Small intestine (tissue), 7 donors: ENCODE results near the gene MORN3. TPM values are rescaled to one million over a fixed set of nuclear protein-coding genes. Genes with fewer than 3 reads are reported as not detected.
"Not testable (repeated sequence)": the region's sequence is repeated elsewhere in the genome, so short reads cannot be mapped to it uniquely, and the experiment has no call there.

ENCODE experiments used
- DNase-seq, 2 donors: peaks; one replicate each; pipeline versions ENCODE4 v3.0.0 to v3.0.0-alpha.2; 2013
- FAIRE-seq: peaks from 2 replicates; lab custom pipeline; 2012; peaks lifted over from hg19 to GRCh38; lab: Jason Lieb, UNC
- H3K27ac ChIP-seq, 3 donors: one replicate each; pipeline ENCODE4 v1.5.1; 2013; ENCODE audit warnings: low read length in 2 of 3, mild to moderate bottlenecking in 2 of 3, control low read depth in 1 of 3, inconsistent platforms in 1 of 3, low read depth in 1 of 3, moderate library complexity in 1 of 3
- H3K27me3 ChIP-seq, 3 donors: one replicate each; pipeline ENCODE4 v1.6.1; 2013; ENCODE audit warnings: low read length in 3 of 3, inconsistent platforms in 1 of 3; ENCODE audit not compliant: control insufficient read depth in 3 of 3, insufficient read depth in 3 of 3
- H3K36me3 ChIP-seq, 3 donors: one replicate each; pipeline ENCODE4 v1.6.1; 2013; ENCODE audit warnings: low read length in 3 of 3, inconsistent platforms in 1 of 3, low read depth in 1 of 3, mild to moderate bottlenecking in 1 of 3, moderate library complexity in 1 of 3; ENCODE audit not compliant: control insufficient read depth in 3 of 3, insufficient read depth in 2 of 3
- H3K4me1 ChIP-seq, 3 donors: one replicate each; pipeline ENCODE4 v1.6.1; 2013; ENCODE audit warnings: low read length in 2 of 3, inconsistent platforms in 1 of 3, low read depth in 1 of 3, mild to moderate bottlenecking in 1 of 3, moderate library complexity in 1 of 3; ENCODE audit not compliant: control insufficient read depth in 3 of 3, insufficient read depth in 2 of 3
- H3K4me3 ChIP-seq, 3 donors: one replicate each; pipeline ENCODE4 v1.5.1; 2013; ENCODE audit warnings: low read length in 3 of 3, control low read depth in 1 of 3, inconsistent platforms in 1 of 3, low read depth in 1 of 3, mild to moderate bottlenecking in 1 of 3, moderate library complexity in 1 of 3
- H3K9me3 ChIP-seq, 2 donors: one replicate each; pipeline ENCODE4 v1.6.1; 2013; ENCODE audit warnings: low read depth in 1 of 2, low read length in 1 of 2; ENCODE audit not compliant: control insufficient read depth in 2 of 2, insufficient read depth in 1 of 2
- WGBS, 3 donors: extraction: QIAGEN DNeasy Blood & Tissue Kit; methylation state at CpG; one replicate each; pipeline ENCODE4 v1.1.7; 2013; 5-methylcytosine and 5-hydroxymethylcytosine counted together
- polyA plus RNA-seq, 4 donors: library from polyadenylated mRNA; stranded (reverse) in 3 of 4; unstranded in 1 of 4; fragments of 200-250 nt in 3 of 4; fragments of 120-200 nt in 1 of 4; gene quantifications; one replicate each; pipeline versions ENCODE4 v1.2.1 to v1.2.3, GENCODE V29; 2013
- donor health status: healthy with polysubstance abuse.
- donor health status: control.
- donor health status: control.
- donor health status: Bipolar disorder and iron deficiency.
- donor health status: healthy.

The MORN3 gene
- polyA plus RNA-seq, 4 donors = 0.57 to 3.1 TPM; not detected in 2

GRCh38 chr12:121661353-121662105, 7.9 kb downstream of the MORN3 start:
- not testable (repeated sequence) for H3K27me3 ChIP-seq, H3K27ac ChIP-seq, H3K4me3 ChIP-seq, H3K36me3 ChIP-seq, H3K9me3 ChIP-seq, DNase-seq, FAIRE-seq, H3K4me1 ChIP-seq
- 89 to 92% (median 90%) methylated on average over 11 of the region's 11 CpGs for WGBS, 3 donors

GRCh38 chr12:121657305-121658008, 12.0 kb downstream of the MORN3 start:
- no peak for FAIRE-seq
- peaks cover 0 to 5% (median 0%) of the 10 kb centered on the region in 3 donors for H3K36me3 ChIP-seq
- H3K4me1 ChIP-seq = peaks cover 0 to 8% (median 2%) of the 10 kb centered on the region in 3 donors
- H3K4me3 ChIP-seq = no peak overlapping the region
- no peak overlapping the region for H3K27ac ChIP-seq
- H3K9me3 ChIP-seq = no peaks in the 10 kb centered on the region
- H3K27me3 ChIP-seq = no peaks in the 10 kb centered on the region
- 90 to 92% (median 90%) methylated on average over 18 of the region's 18 CpGs for WGBS, 3 donors
- no peak for DNase-seq

GRCh38 chr12:121656122-121656521, 13.3 kb downstream of the MORN3 start:
- 93 to 96% (median 95%) methylated on average over 2 of the region's 2 CpGs for WGBS, 3 donors
- H3K9me3 ChIP-seq = no peaks in the 10 kb centered on the region
- no peaks in the 10 kb centered on the region for H3K27me3 ChIP-seq

GRCh38 chr12:121653999-121654398, 15.5 kb downstream of the MORN3 start:
- Histone ChIP-seq H3K4me3 (no peak overlapping the region), H3K27ac (no peak overlapping the region), H3K4me1 (peaks cover 0 to 3% (median 2%) of the 10 kb centered on the region in 3 donors), H3K36me3 (peaks cover 0 to 26% (median 0%) of the 10 kb centered on the region in 3 donors), H3K27me3 (no peaks in the 10 kb centered on the region), H3K9me3 (no peaks in the 10 kb centered on the region)
- FAIRE-seq (no peak), DNase-seq (no peak)
- WGBS, 3 donors = 55 to 71% (median 69%) methylated on average over 15 to 18 of the region's 18 CpGs

More at GRCh38 chr12:121656122-121656521, 13.3 kb downstream of the MORN3 start:
- Histone ChIP-seq H3K36me3 (peaks cover 0 to 14% (median 0%) of the 10 kb centered on the region in 3 donors), H3K4me1 (peaks cover 0 to 8% (median 2%) of the 10 kb centered on the region in 3 donors), H3K27ac (no peak overlapping the region), H3K4me3 (no peak overlapping the region)
- DNase-seq (no peak), FAIRE-seq (no peak)

- Histone ChIP-seq H3K4me3 (no peak overlapping the region), H3K27me3 (no peaks in the 10 kb centered on the region), H3K27ac (no peak overlapping the region), H3K4me1 (no peaks in the 10 kb centered on the region), H3K9me3 (no peaks in the 10 kb centered on the region), H3K36me3 (peaks cover 0 to 31% (median 0%) of the 10 kb centered on the region in 3 donors)
- FAIRE-seq = no peak
- 49 to 76% (median 72%) methylated on average over 16 of the region's 16 CpGs for whole genome bisulfite sequencing, 3 donors
- DNase-seq = no peak
Observed at GRCh38 chr12:121652767-121653497, 16.5 kb downstream of the MORN3 start.

GRCh38 chr12:121651320-121651719, 18.1 kb downstream of the MORN3 start:
- no peak for FAIRE-seq
- 88 to 93% (median 91%) methylated on average over 8 of the region's 8 CpGs for WGBS, 3 donors
- no peak for DNase-seq
- Histone ChIP-seq H3K4me3 (no peak overlapping the region), H3K27me3 (no peaks in the 10 kb centered on the region), H3K36me3 (peaks cover 0 to 43% (median 0%) of the 10 kb centered on the region in 3 donors), H3K9me3 (no peaks in the 10 kb centered on the region), H3K4me1 (no peaks in the 10 kb centered on the region), H3K27ac (no peak overlapping the region)

GRCh38 chr12:121649819-121650353, 19.6 kb downstream of the MORN3 start:
- H3K9me3 ChIP-seq = no peaks in the 10 kb centered on the region
- FAIRE-seq (no peak), DNase-seq (no peak)
- WGBS, 3 donors = 82 to 91% (median 84%) methylated on average over 8 of the region's 8 CpGs
- no peak overlapping the region for H3K4me3 ChIP-seq
- H3K4me1 ChIP-seq = no peaks in the 10 kb centered on the region
- no peaks in the 10 kb centered on the region for H3K27me3 ChIP-seq
- H3K36me3 ChIP-seq = peaks cover 0 to 50% (median 0%) of the 10 kb centered on the region in 3 donors
- H3K27ac ChIP-seq = no peak overlapping the region

- Histone ChIP-seq H3K36me3 (peaks cover 0 to 51% (median 0%) of the 10 kb centered on the region in 3 donors), H3K9me3 (no peaks in the 10 kb centered on the region), H3K27ac (no peak overlapping the region), H3K4me3 (no peak overlapping the region), H3K4me1 (no peaks in the 10 kb centered on the region), H3K27me3 (no peaks in the 10 kb centered on the region)
- FAIRE-seq (no peak), DNase-seq (no peak)
- WGBS, 3 donors = 79 to 85% (median 82%) methylated on average over 5 of the region's 5 CpGs
Observed at GRCh38 chr12:121649322-121649721, 20.1 kb downstream of the MORN3 start.
